GM19025 (cell line): ENCODE data around the gene ILF3.
"Not testable (repeated sequence)": the region's sequence is repeated elsewhere in the genome, so short reads cannot be mapped to it uniquely, and the experiment has no call there.

Experiments
- ATAC-seq: cut with Tn5 transposase; IDR thresholded peaks from one replicate; pipeline ENCODE4 v1.9.1; 2021; ENCODE audit warnings: mild to moderate bottlenecking, low read depth, moderate library complexity; ENCODE audit not compliant: unreplicated experiment

Gene ILF3

GRCh38 chr19:10670876-10671804 lies 17.0 kb downstream of the ILF3 start:
- no peak for ATAC-seq

- not testable (repeated sequence) for ATAC-seq
Observed at GRCh38 chr19:10671922-10672321, 17.8 kb downstream of the ILF3 start.

- ATAC-seq, result not testable (repeated sequence)
Observed at GRCh38 chr19:10675214-10675613, 21.1 kb downstream of the ILF3 start.

GRCh38 chr19:10677751-10678150 lies 23.6 kb downstream of the ILF3 start:
- ATAC-seq, result no peak

GRCh38 chr19:10678813-10679212 lies 24.7 kb downstream of the ILF3 start:
- ATAC-seq, result no peak

GRCh38 chr19:10679743-10680142 lies 25.6 kb downstream of the ILF3 start:
- ATAC-seq, result no peak

GRCh38 chr19:10680545-10681135 lies 26.5 kb downstream of the ILF3 start:
- ATAC-seq, result no peak

- ATAC-seq, result no peak
Observed at GRCh38 chr19:10681658-10682057, 27.5 kb downstream of the ILF3 start.

GRCh38 chr19:10682397-10683063 lies 28.4 kb downstream of the ILF3 start:
- no peak for ATAC-seq

- ATAC-seq, result no peak
Observed at GRCh38 chr19:10683064-10683426, 28.9 kb downstream of the ILF3 start.

- ATAC-seq, result no peak
Observed at GRCh38 chr19:10683582-10683981, 29.4 kb downstream of the ILF3 start.

- no peak for ATAC-seq
Observed at GRCh38 chr19:10685210-10685609, 31.1 kb downstream of the ILF3 start.

GRCh38 chr19:10686193-10686592 lies 32.0 kb downstream of the ILF3 start:
- no peak for ATAC-seq

GRCh38 chr19:10686661-10687517 lies 32.7 kb downstream of the ILF3 start:
- no peak for ATAC-seq

- no peak for ATAC-seq
Observed at GRCh38 chr19:10687518-10688288, 33.6 kb downstream of the ILF3 start.

GRCh38 chr19:10688545-10689280 lies 34.6 kb downstream of the ILF3 start:
- ATAC-seq, result no peak

GRCh38 chr19:10690341-10690781 lies 36.2 kb downstream of the ILF3 start:
- ATAC-seq, result no peak

- ATAC-seq, result no peak
Observed at GRCh38 chr19:10691178-10691881, 37.2 kb downstream of the ILF3 start.
